ENCODE data around the gene CERS6.

- TF ChIP-seq, protein P1, sequence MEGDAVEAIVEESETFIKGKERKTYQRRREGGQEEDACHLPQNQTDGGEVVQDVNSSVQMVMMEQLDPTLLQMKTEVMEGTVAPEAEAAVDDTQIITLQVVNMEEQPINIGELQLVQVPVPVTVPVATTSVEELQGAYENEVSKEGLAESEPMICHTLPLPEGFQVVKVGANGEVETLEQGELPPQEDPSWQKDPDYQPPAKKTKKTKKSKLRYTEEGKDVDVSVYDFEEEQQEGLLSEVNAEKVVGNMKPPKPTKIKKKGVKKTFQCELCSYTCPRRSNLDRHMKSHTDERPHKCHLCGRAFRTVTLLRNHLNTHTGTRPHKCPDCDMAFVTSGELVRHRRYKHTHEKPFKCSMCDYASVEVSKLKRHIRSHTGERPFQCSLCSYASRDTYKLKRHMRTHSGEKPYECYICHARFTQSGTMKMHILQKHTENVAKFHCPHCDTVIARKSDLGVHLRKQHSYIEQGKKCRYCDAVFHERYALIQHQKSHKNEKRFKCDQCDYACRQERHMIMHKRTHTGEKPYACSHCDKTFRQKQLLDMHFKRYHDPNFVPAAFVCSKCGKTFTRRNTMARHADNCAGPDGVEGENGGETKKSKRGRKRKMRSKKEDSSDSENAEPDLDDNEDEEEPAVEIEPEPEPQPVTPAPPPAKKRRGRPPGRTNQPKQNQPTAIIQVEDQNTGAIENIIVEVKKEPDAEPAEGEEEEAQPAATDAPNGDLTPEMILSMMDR (IDR thresholded peaks at IDR 0.05): no peak
- no peak for TF ChIP-seq ZFX (IDR thresholded peaks at IDR 0.05; ENCODE audit: borderline replicate concordance)
Observed at GRCh38 chr2:168453404-168453803, 2.7 kb upstream of the CERS6 start.

Data from 22Rv1 (cell line).